ENCODE data around the gene GRK1.

Gene GRK1

DNA sequence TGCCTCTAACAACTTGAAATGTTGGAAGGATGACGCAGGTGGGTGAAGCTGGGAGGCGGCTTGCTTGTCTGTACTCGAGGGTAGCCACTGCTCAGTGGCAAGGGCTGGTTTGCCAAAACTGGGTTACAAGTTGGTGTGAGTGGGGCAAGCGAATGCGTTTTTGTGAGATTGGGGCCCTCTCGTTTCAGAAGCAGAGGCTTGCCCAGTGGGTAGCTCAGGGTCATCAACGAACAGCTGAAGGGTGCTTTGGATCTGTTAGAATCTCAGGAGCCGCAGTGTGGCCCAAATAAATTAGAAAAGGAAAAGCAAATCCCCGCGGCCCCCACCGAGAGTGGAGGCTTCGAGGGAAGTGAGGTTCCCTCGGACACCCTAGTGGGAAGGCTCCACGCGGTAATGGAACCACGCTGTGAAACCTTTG lies 16.3 kb upstream of the GRK1 start:
- no peak for DNase-seq

DNA sequence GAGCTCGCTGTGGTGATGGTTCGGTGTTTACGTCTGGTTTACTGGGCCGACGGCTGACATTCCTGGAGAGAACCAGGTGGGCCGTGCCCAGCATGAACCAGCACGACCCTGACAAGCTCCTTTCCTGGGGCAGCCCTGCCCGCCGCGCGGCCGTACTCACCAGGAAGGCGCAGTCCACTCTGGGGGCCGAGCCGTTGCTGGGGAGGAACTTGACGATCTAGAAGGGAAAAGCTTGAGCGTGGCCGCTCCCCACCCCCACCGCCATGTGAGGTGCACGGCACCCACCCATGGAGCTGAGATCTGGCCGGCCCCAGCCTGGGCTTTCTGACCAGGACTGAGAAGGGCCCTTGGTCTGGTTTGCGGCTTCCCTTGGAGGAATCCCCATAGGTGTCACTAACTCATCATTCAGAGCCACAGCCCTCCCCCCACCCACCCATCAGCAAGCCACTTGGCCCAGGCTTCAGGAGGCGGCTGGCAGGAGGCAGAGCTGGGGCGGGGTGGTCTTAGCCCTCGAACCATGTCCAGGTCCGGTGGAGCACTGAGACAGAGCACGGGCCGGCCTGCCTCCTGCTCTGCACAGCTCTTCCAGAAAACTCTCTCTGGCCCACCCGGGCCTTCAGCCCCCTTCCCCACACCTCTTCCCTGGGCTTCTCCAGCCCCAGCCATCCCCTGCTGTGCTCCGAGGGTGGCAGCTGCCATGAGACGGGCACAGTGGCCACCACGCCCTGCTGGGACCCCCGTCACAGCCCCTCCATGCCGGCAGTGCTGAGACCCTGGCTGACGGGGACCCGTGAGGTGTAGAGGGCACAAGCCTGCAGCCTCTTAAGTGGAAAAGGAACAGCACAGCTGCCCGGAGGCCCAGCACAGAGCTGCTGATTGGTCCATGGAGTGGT lies 15.3 kb upstream of the GRK1 start:
- no peak for DNase-seq

DNA sequence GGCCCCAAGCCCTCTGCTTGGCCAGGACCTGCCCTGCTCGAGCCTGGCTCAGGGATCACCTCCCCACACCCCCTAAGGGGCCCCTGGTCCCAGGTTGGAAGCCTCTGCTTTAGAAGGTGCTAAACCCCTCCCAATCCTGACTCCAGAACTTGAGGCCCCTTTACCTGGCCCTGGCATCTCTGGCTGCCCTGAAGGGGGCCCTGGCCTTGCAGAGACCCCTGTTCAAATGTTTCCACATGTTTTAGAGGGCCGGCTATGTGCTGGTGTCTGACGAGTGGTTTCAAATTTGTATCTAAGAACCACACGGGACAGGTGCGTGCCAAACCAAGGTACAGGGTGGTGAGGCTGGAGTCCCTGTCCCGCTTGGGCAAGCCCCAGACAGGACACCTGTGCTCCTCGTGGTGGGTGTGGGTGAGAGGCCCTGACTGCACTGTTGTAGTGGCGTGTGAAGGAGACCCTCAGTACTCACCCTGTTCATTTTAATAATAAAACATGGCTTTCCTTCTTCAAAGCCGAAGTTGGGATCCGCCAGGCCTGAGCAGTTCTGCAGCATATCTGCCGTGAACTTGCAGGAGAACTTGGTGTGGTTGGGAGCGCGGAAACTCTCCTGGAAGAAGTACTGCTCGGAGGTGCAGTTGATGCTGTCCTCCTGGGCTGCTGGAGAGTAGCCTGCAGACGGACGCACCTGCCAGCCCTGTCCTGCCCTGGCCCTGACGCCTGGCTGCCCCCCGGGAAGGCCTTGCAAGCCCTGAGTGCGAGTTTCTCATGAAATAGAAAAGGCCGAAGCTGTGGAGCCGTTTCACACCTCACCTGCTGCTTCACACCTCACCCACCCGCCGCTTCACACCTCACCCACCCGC lies 14.4 kb upstream of the GRK1 start:
- no peak for DNase-seq

DNA sequence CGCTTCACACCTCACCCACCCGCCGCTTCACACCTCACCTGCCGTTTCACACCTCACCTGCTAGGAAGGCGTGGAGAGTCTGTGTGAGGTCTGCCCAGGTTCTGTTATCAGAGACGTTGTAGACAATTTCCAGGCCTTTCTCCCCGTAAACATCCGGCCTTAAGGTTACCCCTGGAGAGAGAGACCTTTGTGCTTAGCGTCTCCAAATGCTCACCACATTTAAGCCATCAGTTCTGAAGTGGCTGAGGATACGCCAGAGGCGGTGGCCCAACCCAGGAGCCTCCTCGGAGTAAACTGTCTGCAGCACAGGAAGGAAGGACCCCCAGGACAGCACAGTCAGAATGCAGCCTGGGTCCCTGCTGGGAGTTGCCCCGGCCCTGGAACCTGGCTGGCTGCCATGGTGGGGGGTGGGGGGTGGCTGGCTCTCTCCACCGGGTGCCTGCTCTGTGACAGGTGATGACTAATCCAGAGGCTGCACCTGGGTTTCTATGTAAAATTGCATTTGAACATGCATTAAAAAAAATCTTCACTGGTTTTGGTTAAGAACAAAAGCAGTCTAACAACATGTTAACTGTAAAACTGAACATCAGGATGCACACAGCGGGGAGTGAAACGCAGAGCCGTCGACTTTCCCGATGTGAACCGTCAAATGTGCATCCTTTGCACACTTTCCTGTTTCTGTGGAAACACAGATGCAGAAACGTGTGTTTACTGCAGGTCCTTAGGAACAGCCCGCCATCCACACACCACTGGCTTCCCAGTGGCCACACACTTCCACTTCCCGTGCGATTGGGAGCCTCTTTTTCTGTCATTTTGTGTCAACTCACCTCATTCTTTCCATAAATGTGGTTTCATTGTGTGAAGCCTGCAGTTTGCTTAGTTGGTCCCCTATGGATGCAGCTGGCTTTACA lies 13.5 kb upstream of the GRK1 start:
- DNase-seq: no peak

DNA sequence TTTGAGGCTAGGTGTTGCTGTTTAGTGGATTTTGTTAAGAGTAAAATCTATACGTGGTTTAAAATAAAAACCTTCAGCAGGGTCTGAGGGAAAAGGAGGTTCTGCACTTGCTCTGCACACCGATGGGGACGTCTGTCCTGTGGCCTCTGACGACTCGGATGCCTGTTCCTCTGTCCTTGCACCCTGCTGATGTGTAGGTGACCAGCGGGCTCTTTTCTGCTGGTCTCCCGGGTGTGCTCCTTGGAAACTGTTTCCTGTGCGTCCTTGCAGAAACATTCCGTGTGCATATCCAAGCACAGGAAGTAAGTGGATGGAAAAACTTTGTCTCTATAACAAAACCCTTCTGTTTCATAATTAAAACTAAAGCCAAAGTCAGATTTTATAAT lies 12.9 kb upstream of the GRK1 start:
- no peak for DNase-seq

DNA sequence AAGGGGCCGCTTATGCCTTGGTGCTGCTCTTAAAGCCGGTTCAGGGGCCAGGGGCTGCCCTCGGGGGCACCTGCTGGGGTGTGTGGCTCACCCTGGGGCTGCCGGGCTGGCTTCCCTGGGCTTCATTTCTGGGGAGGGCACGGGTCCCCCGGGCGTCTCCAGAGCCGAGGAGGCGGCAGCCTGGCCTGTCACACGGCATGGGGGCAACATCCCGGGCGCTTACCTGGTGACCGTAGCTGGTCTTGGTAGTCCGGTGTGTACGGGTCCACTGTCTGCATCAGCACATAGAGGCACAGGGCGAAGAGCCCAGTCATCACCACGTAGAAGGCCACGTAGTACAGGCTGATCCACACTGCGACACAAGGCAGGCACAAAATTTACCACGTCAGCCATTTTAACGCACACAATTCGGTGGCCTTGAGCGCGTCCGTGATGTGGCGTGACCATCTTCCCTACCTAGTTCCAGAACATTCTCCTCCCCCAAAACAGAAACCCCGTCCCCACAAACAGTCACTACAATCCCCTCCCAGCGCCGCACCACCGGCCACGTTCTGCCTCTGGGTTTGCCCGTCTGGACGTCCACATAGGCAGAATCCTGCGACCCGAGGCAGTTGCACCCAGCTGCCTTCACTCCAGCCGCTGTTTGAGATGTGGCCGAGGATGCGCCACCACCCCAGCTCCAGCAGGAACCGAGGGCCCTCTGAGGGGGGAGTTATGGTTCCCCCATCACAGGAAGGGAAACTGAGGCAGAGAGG lies 12.3 kb upstream of the GRK1 start:
- no peak for DNase-seq

DNA sequence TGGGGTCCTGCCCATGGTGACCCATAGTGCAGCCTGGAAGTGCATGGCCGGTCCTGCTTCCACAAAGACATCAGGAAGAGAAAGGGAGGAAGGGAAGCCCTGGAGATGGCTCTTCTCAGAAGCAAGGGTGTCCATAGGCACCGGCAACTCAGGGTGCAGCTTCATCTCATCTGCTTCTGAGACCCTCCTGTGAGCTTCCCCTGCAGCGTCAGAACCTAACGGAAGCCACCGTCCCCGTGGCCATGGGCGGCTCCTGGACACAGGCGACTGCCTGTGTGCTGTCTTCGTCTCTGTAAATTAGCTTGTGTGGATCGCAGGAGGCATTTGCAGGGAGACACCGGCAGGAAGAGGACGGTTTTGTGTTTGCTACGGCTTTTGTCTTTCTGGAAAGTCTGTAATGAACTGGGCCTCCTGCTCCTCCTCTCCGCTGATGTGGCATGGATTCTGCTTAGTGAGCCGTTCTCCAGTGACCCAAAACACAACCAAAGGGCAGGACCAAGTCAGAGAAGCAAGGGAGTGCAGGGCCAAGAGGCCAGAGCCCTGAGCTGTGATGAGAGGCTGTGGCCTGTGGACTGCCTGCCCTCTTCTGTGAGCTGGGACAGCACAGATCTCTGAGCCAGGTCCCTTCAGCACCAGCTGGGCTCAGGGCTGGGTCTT lies 11.5 kb upstream of the GRK1 start:
- no peak for DNase-seq

DNA sequence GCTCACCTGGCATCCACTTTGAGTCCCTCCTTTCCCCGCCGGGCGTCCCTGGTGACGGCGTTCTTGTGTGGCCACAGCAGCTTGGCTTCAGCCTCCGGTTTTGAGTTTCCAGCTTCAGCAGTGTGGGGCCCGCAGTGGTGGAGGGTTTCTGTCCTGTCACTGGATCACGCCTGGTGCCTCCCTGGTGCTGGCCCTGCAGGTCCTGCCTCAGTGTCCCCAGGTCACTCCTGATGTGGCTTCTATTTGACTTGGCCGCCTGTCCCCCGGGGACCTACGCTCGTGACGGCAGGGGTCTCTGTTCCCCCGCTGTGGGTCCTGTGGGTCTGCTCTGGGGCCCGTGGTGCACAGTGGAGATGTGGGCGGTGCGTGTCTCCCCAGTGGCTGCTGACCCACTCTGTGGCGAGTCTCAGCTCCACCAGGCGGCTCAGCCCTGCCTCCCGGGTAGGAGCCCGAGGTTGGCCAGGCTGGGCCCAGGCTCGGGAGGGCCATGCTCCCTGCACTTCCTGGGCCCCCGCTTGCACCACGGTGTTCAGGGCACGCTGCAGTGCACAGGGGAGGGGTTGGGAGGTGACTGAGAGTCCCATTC lies 10.9 kb upstream of the GRK1 start:
- no peak for DNase-seq

DNA sequence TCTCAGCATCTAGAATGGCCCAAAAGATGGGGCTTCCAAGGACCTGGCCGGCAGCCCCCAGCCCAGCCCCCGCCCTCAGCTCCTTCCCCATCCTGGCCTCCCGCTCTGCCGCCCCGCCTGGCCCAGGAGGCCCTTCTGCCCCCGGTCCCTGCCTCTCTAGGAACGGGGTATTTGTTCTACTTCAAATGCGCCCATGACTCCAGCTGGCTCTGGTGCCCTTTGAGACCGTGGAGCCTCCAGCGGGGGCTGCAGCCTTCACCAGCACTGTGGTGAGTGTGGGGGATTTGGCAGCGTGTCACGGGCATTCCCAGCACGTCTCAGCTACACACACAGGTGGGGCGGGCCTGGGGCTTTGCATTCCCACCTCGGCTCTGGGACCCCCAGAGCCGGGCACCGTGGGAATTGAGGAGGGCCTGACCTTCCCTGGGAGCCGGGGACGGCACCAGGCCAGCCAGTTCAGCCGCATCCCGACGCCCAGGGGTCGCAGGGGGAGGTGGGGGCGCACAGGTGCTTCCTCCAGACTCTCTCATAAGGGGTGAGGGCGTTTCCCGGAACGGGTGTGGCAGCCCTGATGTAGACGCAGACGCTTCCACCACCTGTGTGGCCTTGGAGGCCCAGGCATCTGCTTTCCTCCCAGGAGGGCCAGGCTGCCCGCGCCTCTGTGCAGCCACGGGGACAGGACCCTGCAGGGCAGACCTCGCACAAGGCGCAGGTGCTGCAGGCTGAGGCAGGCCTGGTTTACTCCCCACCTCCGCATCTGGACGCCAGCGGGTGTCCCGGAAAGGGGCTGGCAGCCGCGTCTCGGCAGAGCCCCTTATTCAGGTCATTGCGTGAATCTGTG lies 10.0 kb upstream of the GRK1 start:
- no peak for DNase-seq

DNA sequence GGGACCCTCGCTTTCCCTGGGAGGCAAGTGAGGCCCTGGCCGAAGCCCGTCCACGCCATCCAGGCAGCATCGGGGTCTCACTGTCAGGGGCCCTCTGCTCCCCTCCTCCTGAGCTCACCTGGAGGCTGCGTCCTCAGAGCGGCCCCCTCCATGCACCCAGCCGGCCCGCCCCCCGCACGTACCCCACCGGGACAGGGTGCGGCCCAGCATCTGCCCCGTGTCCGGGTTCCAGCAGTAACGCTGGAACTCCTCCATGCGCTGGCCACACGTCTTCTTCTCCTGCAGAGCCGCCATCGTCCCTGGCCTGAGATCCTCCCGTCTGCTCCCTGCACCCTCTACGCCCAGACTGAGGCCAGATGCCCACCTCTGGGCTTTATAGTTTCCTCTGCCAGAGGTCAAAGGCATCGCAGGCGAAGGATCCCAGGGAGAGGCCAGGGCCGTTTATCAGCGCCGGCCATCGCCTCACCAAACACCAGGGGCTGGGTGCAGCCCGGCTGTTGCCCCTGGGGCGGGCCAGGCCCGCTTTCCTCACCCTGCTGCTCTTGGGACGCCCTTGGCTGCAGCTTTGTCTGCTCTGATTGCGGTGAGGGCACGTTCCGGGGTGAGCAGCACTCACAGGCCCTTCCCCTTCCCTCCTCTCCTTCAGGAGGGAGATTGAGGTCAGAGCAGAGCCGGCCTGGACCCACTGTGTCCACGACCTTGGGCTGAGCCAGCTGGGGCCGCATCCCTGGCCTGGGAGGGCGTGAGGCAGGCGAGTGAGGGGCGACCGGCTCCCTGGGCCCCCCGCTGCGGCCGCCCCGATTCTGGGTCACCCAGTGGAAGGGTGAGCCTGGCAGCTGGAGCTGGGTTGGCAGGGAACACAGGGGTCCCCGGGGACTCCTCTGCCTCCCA lies 8.9 kb upstream of the GRK1 start, which contains the start of gene ATP4B:
TSS of gene ATP4B (minus strand) at position 348 of the 891 bp plus-strand sequence. CDS start at position 294, 54 bp downstream.
- DNase-seq: no peak

DNA sequence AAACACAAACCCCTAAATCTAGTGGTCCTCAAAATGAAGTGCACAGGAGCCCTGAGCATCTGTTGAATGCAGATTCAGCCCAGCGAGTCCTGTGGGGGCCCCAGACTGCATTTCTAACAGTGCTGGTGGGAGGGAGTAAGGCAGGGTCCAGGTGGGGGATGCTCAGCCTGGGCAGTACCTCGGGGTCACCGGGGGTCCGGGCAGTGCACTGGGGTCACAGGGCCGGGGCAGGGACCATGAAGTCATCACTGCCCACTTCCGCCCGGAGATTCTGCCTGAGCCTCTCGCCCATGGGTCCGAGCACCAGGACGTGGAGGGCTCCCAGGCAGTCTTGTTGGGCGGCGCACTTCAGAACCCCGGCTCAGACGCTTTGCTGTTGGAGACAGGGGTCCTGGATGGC lies 8.2 kb upstream of the GRK1 start:
- no peak for DNase-seq

DNA sequence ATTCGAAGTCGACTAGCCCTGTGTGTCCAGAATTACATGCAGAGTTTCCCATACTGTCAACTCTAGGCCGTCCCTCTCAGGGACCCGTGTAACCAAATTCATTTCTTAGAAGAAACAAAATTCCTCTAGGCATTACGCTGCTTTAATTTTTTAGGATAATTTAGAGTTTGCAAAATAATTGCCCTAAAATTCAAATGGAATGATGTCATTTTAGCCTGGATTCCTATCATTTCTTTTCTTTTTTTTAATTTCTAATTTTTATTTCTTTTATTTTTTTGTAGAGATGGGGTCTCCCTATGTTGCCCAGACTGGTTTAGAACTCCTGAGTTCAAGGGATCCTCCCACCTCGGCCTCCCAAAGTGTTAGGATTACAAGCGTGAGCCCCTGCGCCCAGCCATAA lies 7.7 kb upstream of the GRK1 start:
- no peak for DNase-seq

DNA sequence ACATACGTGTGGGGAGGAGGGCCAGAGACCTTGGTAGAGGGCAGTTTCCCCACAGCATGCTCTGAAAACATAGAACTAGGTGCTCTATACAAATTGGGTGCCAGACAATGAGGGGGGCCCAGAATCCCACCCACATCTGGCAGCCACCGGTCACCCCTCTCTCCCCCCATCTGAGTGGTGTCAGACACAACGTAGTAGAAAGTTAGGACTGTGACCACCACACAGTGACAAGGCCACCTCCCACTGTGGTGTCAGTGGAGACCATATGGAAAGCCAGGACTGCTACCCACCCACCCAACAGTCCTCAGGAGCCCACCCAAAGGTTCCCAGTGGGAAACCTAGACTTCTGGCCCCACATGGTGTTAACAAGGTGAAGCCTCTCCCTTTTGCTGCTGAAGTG lies 7.0 kb upstream of the GRK1 start:
- no peak for DNase-seq

DNA sequence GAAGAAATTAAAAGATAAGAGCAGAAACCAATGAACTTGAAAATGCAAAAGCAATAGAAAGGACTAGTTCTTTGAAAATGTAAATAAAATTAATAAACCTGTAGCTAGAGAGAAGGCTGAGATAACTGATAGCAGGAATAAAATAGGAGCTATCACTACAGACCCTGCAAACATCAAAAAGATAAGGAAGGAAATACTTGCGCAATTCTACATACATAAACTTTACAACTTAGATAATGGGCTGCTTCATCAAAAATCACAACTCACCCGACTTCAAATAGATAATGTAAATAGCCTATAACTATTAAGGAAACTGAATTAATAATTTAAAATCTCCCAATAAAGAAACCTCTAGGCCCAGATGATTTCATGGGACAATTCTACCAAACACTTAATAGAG lies 5.5 kb upstream of the GRK1 start:
- no peak for DNase-seq

DNA sequence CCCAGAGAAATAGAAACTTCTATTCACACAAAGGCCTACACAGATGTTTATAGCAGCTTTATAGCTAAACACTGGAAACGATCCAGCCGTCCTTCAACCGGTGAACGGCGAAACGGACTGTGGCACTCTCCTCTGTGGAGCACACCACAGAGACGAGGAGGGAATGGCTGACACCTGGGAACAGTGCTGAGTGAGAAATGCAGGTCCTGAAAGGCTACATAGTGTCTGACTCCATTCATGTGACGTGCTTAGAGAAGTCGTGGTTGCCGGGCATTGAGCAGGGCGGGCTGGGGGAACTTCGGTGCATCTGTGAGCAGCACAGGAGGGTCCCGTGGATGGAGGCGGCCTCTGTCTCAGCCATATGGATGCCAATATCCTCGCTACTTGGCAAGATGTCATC lies 3.1 kb upstream of the GRK1 start:
- no peak for DNase-seq

DNA sequence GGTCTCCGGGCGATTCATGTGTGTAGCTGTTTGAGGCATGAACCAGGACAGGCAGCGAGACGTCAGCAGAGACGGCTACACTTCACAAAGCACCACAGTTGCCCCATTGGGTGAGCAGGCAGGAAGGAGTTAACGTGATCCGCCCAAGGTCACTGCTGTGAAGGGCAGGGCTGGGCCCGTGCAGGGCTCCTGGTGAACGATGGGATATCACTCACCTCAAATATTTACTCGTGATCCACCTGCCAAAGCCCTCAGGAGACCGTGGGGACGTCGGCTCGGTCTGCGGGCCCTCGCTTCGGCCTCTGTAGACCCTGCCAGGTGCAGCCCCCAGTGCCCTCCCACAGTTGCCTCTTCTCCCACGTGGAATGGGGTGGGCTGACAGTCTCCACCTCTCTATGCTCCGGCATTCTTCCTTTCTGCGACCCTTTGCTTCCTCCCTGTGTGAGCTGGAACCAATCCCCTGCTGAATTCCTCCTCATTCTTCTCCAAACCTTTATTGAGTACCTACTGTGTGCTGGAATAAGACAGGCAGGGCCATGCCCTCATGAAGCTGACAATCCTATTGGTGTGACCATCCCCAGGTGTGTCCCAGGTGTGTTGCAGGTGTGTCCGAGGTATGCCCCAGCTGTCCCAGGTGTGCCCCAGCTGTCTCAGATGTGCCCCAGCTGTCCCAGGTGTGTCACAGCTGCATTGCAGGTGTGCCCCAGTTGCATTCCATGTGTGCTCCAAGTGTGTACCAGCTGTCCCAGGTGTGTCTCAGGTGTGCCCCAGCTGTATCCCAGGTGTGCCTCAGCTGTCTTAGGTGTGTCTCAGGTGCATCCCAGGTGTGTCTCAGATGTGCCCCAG lies 2.0 kb upstream of the GRK1 start:
- DNase-seq: no peak

DNA sequence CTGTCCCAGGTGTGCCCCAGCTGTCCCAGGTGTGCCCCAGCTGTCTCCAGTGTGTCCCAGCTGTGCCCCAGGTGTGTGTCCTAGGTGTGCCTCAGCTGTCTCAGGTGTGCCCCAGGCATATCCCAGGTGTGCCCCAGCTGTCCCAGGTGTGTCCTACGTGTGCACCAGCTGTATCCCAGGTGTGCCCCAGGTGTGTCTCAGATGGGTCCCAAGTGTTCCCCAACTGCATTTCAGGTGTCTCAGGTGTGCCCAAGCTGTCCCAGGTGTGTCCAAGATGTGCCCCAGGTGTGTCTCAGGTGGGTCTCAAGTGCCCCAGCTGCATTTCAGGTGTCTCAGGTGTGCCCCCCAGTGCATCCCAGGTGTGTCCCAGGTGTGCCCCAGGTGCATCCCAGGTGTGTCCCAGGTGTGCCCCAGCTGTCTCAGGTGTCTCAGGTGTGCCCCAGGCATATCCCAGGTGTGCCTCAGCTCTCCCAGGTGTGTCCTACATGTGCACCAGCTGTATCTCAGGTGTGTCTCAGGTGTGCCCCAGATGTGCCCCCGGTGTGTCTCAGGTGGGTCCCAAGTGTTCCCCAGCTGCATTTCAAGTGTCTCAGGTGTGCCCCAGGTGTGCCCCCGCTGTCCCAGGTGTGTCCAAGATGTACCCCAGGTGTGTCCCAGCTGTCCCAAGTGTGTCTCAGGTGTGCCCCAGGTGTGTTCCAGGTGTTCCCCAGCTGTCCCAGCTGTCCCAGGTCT lies 1.3 kb upstream of the GRK1 start:
- no peak for DNase-seq
